ENCODE data around the gene NCAM2.

NCAM2 gene

GRCh38 chr21:20997636-20998455 is at the start of gene NCAM2:
Gene NCAM2, plus strand, starts transcription at chr21:20998409.
- peak; percentile 24 for DNase-seq

DNA sequence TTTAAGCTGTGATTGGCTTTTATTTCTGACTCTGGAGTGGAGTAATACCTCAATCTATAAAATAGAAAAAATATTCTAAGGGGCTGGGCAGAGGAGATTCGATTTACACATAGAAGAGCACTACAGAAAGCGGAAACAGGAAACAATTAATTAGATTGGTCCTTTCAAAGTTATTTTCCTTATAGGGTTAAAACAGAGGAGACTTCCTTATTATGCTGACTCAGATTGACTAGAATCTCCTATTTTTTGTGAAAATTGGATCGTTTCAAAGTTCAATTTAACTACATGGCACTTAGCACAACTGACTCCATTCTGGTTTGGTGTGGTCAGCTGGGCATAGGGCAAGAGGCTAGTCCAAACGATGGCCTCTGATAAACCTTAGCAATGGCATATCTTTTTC is 48.3 kb upstream of the NCAM2 start:
- DNase-seq = no peak

DNA sequence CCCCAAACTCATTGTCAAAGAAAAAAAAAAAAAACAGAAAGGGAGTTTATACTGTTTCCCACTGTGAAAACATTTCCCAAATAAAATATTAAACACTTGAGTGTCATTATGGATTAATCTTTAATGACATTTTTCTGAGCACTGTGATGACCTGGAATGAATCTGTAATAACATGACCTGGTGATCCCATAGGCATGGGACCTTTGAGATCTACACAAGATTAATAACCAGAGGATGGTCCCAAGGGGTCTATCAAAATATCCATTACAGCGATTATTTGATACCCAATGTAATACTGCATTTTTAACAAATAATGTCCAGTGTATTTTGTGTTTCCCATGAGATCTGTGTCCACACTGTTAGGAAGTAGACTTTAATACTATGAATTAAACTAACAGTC is 32.4 kb upstream of the NCAM2 start:
- no peak for DNase-seq

DNA sequence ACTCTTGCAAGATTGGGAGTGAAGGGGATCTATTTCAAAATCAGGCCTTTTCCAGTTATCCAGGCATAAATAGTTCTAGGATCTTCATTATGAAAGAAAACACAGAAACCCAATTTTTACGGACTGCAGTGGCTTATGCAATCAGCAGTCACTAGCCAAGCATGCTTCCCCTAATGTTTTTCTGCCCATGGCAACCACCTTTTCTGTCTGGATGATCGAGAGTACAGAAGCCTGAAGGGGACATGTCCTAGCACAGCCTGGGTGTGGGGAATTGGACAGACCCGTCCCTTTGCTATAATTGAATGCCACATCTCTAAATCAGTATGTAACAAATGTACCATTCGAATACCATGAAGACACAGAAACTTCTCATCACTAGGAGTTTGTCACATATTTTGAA is 29.8 kb upstream of the NCAM2 start:
- DNase-seq = no peak

GRCh38 chr21:20970691-20971090 is 27.5 kb upstream of the NCAM2 start:
- DNase-seq = no peak

DNA sequence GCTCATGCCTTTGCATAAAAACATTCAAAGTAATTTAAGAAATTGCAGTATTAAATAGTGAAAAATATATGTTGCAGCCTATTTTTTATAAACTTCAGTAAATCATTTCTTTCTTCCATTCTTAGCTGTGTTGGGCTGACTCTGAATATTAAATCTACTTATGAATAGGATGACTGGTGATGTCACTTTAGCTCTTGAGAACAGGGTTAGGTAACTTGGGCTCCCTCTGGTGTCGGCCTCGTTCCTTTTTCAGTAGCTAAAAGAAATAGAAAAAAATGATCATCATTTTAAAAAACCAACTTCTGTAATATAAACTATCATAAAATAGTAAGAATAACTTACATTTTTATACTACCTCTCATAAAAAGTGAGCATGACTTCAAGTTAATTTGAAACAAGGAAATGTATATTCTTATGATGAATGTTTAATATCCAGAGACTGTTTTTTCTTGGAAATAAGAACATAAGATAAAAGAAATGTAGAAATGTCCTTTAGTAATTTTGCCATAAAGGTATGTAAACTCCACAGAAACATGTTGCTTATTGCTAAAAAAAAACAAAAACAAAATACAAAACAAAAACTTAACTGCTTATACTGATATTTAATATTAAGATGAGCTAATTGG is 26.8 kb upstream of the NCAM2 start:
- peak; percentile 52 for DNase-seq

DNA sequence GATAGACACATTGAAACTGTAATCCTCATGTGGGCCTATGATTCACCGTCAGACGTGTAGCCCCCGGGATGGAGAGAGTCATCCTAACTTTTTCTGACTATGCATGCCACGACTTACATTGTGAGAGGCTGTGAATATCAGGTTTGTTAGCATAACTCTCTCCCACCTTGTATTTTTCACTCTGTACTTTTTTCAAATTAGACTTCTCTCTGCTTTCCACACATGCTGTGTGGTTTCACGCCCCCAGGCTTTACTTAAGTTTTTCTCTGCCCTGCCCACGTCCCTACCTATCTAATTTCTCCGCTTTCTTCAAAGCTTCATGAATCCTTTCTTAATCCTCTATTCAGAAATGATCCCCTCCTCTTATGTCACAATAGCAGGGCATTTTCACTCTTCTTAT is 3.4 kb upstream of the NCAM2 start:
- no peak for DNase-seq

DNA sequence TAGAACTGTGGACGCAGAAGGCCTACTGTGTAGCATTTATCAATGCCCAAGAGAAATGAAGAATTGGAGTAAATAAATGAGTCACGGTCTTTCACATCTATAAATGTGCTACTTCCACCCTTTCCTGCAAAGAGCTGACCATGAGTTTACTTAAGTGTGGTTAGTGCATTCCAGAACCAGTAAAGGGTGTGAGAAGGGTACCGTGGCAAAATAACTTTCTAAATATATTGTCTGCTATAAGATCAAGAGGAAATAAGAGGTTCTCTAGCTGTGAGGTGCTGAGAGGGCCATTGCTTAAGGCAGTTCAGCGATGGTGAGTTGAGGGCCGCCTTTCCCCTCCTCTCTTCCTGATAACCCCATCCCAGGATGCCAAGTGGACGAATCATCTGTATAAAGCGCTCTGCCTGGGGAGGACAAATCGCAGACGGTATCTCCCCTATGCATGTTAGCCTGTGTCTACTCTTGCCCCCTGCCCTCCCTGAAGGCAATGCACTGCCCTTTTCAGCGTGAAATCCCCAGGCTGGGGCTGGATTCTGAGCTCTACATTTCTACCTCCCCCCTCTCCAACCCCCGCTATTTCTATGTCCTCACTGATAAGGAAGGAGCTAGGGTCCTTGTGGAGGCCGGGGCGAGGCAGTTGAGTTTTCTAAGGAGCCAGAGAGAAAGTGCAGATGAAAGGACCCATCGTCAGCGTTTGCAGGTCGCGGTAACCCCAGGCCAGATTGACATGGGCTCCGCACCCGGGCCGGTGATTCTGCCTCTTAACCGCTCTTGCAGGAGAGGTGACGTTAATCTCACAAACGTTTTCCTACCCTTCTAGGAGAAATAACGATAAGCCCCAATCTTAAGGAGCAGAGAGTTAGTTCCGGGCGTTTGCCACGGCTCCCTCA is 1.5 kb upstream of the NCAM2 start:
- no peak for DNase-seq

DNA sequence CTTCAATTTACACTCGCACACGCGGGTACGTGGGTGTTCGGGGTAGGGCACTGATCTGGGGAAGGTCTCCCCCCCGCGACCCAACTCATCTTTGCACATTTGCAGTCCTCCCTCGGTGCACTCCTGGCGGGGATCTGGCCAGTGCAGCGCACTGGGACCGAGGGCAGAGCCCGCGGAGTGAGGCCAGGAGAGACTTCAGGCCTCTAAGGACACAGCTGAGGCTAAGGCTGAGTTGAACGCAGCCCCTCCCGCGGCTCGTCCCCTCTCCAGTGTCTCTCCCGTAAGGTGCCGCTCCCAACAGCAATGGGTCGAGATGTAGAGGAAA is 936 bp upstream of the NCAM2 start:
- no peak for DNase-seq

DNA sequence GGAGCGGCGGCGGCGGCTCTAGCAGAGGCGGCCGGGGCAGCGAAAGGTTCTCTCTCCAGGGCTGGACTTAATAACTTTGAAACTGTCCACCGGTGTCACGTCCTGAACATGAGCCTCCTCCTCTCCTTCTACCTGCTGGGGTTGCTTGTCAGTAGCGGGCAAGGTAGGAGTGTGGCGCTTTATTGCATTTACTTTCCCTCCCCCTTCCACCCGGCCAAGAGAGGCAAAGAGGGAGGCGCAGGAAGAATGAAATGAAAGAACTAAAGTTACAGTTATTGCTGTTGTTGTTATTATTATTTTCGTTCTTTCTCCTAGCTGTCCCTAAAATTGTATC is 214 bp downstream of the NCAM2 start:
- no peak for DNase-seq

GRCh38 chr21:20998886-20999285 is 677 bp downstream of the NCAM2 start:
- no peak for DNase-seq

GRCh38 chr21:20999659-21000058 is 1.4 kb downstream of the NCAM2 start:
- DNase-seq = peak; percentile 48

GRCh38 chr21:21000591-21001175 is 2.5 kb downstream of the NCAM2 start:
- DNase-seq = no peak

- DNase-seq = peak; percentile 9
Observed at GRCh38 chr21:21001591-21002100, 3.4 kb downstream of the NCAM2 start.

DNA sequence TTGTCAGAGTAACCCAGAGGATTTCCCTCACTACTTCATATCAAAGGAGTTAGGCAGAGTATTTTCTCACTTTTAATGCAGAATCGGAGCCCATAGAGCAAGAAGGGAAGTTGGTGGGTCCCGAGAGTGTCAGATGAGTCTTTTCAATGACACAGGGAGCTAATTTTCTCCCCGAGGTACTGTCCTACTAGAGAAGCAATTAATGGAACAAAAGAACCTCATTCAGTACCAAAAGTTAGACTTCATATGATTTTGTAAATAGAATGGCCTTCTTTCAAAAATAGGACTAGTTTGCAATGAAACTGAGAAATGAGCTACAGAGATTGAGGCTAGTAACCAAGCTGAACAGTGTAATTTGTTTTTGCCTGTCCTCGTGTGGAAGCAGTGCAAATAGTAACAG is 3.9 kb downstream of the NCAM2 start:
- no peak for DNase-seq

DNA sequence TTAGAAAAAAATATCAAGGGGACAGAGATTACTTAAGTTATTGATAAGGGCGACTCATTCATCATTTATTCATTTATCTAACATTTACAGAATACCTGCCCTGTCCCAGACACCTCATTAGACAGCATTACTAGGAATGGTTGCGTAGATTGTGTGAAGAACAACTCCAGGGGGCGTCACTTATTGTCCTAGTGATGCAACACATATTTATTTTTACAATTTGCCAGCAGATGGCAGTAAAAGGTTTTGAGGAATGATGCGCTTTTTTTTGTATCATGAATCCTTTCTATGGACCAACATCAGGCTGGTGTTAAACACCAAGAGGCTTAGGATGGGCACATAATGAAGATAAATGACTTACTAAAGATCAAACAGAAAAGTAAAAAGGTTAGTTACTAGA is 5.5 kb downstream of the NCAM2 start:
- peak; percentile 38 for DNase-seq

DNA sequence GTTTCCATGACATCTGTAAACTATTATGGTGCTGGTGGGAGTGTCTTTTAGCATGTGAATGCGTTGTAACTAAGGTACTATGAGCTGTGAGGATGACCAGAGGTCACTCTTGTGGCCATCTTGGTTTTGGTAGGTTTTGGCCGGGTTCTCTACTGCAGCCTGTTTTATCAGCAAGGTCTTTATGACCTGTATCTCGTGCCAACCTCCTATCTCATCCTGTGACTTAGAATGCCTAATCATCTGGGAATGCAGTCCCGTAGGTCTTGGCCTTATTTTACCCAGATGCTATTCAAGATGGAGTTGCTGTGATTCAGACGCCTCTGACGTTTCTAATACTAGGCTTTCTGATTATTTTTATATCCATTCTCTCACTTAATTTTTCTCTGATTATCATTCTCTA is 9.4 kb downstream of the NCAM2 start:
- DNase-seq = no peak

GRCh38 chr21:21010228-21010627 is 12.0 kb downstream of the NCAM2 start:
- DNase-seq = no peak

GRCh38 chr21:21010698-21011097 is 12.5 kb downstream of the NCAM2 start:
- DNase-seq = no peak

DNA sequence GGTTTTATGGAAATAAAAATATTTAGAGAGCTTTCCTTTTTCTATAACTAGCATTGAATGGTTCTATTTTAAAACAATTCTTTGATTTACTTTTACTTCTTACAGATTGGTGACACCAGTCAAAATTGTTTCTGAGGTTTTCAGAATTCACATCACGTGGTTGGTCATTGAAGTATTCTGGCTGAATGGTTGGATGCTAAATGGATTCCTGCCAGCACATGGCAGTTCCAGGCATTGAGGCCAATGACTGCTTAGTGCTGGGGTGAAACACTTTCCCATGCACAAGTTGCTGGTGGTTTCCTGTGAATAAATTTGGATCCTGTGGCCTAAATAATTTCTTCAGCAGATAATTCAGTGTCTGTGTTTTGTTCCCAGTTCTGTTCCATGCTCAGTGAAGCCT is 20.6 kb downstream of the NCAM2 start:
- DNase-seq = no peak

- no peak for DNase-seq
Observed at GRCh38 chr21:21019681-21020080, 21.5 kb downstream of the NCAM2 start.

- DNase-seq = no peak
Observed at GRCh38 chr21:21025742-21026141, 27.5 kb downstream of the NCAM2 start.

DNA sequence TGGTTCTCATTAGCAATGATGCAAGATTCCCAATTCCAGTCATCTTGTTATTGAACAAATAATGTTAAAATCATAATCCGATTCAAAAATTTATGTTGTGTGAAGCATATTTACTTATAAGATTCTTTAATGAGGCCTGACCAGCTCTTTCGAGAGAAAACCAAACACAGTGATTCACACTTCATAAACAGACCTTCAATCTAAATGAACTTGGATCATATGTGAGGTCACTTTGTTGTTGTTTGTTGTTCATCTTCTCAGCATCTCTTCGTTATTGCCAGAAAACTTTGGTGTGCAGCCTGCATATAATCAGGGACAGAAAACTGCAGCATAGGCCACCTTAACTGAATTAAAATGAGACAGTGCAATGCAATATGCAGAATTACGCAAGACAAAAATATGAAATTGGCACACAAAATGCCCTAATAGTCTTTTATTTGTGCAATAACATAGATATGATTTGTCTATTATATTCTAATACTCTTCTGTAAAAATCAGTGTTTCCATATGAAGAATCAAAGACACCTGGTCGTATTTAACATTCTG is 30.1 kb downstream of the NCAM2 start:
- DNase-seq = no peak

Data from SHP77 treated with DMSO at 0.1 percent for 48 hours (cell line).